Astrocyte of the spinal cord (primary cell): ENCODE data around the gene SMARCC1.

Experiments used
- DNase-seq: peaks from one replicate; pipeline ENCODE4 v3.0.0; 2011; ENCODE audit warnings: low read depth, low spot score
- H3K4me3 ChIP-seq: 2 replicates; pipeline ENCODE4 v1.5.1; 2011; ENCODE audit warnings: low read depth, mild to moderate bottlenecking, low read length, moderate library complexity
- CTCF ChIP-seq: IDR thresholded peaks from 2 replicates; pipeline ENCODE4 v1.5.1; 2012; ENCODE audit warnings: low read depth, mild to moderate bottlenecking, low read length, inconsistent platforms
- in situ Hi-C: cut with HindIII; loops from 2 replicates; pipeline ENCODE4 v1.10.0; 2017; ENCODE audit warnings: low sequenced_read_pairs

SMARCC1 gene

DNA sequence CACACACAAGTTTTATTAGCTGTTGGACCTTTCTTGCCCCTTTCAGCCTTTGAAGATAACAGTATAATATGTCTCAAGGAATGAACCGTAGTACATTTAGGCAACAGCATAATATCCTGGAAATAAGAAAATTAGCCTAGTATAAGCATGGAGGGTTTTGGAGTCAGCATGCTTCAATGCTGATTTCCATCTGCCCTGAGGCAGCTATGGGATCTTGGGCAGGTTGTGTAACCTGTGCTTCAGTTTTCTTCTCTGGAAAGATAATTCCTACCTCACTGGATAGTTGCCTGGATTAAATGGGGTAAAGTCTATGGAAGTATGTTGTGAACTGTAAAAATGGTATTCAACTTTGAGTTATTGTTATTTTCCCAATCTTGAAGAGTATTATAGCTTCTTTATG is 22.9 kb upstream of the SMARCC1 start:
- TF ChIP-seq CTCF = no peak
- no peak for DNase-seq
- H3K4me3 ChIP-seq = no peak overlapping the region
- in situ Hi-C loops = no loop called here

- DNase-seq = no peak
- in situ Hi-C loops = no loop called here
- no peak for TF ChIP-seq CTCF
- H3K4me3 ChIP-seq = peak overlapping the region; percentile 83
Measured at GRCh38 chr3:47803480-47804025, 21.9 kb upstream of the SMARCC1 start.

- DNase-seq = peak; percentile 93
- in situ Hi-C loops = no loop called here
- TF ChIP-seq CTCF = no peak
- peak within 1 kb of the TSS; percentile 83 for H3K4me3 ChIP-seq
Measured at GRCh38 chr3:47802734-47803479, 21.2 kb upstream of the SMARCC1 start, which contains the start of gene DHX30. Gene DHX30, plus strand, starts transcription at chr3:47803138. Its CDS starts 7,546 bp downstream, at chr3:47810684.

DNA sequence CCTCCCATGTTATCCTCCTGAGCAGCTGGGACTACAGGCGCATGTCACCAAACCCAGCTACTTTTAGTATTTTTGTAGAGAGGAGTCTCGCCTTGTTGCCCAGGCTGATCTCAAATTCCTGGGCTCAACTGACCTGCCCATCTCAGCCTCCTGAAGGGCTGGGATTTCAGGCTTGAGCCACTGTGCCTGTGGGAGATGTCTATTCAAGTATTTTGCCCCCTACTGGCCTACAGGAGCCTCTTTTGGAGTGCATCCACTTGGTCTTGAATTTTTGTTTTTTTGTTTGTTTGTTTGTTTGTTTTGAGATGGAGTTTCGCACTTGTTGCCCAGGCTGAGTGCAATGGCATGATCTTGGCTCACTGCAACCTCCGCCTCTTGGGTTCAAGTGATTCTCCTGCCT is 18.0 kb upstream of the SMARCC1 start:
- no peak overlapping the region for H3K4me3 ChIP-seq
- in situ Hi-C loops = no loop called here
- peak; percentile 35 for TF ChIP-seq CTCF
- DNase-seq = no peak

DNA sequence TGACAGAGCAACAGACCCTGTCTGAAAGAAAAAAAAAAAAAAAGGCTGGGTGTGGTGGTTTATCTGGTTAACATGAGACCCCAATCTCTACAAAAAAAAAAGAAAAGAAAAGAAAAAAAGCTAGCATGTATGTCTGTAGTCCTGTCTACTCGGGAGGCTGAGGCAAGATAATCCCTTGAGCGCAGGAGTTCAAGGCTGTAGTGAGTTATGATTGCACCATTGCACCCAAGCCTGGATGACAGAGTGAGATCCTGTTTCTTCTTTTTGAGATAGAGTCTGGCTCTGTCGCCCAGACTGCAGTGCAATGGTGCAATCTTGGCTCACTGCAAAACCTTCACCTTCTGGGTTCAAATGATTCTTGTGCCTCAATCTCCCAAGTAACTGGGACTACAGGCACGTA is 12.9 kb upstream of the SMARCC1 start:
- in situ Hi-C loops = no loop called here
- H3K4me3 ChIP-seq = no peak overlapping the region
- TF ChIP-seq CTCF = no peak
- no peak for DNase-seq

DNA sequence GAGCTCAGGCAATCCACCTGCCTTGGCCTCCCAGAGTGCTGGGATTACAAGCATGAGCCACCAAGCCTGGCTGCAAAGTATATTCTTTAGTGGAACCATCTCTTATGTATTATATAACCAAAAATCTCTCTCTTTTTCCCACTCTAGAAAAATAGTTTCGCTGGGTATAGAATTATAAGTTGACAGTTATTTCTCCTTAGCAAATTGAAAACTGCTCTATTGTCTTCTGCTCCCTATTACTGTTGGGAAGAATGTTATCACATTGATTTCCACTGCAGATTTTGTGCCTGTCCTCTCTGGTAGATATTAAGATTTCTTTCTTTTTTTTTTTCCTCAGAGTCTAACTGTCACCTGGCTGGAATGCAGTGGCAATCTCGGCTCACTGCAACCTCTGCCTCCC is 11.0 kb upstream of the SMARCC1 start:
- in situ Hi-C loops = no loop called here
- no peak for DNase-seq
- TF ChIP-seq CTCF = no peak
- H3K4me3 ChIP-seq = no peak overlapping the region
